ENCODE measurements around the gene LRP1B. TPM values are rescaled to one million over a fixed set of nuclear protein-coding genes. Genes with fewer than 3 reads are reported as not detected.

The LRP1B gene
- total and polyA plus RNA-seq, 2 of the 8 experiments (the other 6 are each of a cell fraction or from before 2014, with no cell fraction given), result 0.03 TPM; not detected in 1

DNA sequence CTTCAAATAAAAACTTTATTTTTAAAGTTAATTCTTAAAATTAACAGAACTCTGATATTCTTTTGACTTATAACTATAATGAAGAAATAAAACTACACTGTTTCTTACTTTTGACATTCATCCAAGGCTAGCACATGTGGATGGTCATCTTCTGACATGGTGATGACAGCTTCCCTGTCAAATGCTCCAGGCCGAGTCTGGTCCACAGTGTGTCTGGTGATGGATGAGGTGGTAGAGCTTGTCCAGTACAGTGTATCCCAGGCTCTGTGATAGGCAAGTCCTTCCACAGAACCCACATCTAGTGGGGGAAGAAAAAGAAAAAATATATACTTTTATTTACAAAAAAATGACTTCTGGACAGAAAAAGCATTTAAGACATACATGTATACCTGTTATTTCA lies 1529.5 kb downstream of the LRP1B start:
- no peak overlapping the region for H4K91ac ChIP-seq (replicated peaks; ENCODE audit: insufficient read length, low read length)
- H4K5ac ChIP-seq (ENCODE audit: insufficient read length, low read depth, low read length), result no peak overlapping the region
- H3K36me3 ChIP-seq (ENCODE audit: control insufficient read depth in 2 of 4, insufficient read depth in 4 of 4, low read length in 3 of 4), result no peaks in the 10 kb centered on the region
- no peak for DNase-seq (ENCODE audit: low read depth in 1 of 2, low spot score in 2 of 2)
- FAIRE-seq, result no peak
- H2BK120ac ChIP-seq (replicated peaks; ENCODE audit: low read depth, low read length), result no peak overlapping the region
- H3K4me3 ChIP-seq (ENCODE audit: extremely low read depth in 1 of 4, insufficient read depth in 2 of 4, low read depth in 3 of 4, low read length in 4 of 4), result no peak overlapping the region
- H3K79me2 ChIP-seq (ENCODE audit: control insufficient read depth in 1 of 2, insufficient read depth in 2 of 2, low read length in 2 of 2), result no peaks in the 10 kb centered on the region
- no peaks in the 10 kb centered on the region for H4K20me1 ChIP-seq (replicated peaks in 1 of 2; ENCODE audit: control insufficient read depth in 1 of 2, insufficient read depth in 2 of 2, low read length in 2 of 2)
- no peaks in the 10 kb centered on the region for H3K4me1 ChIP-seq (replicated peaks in 1 of 4; ENCODE audit: control insufficient read depth in 3 of 4, insufficient read depth in 4 of 4, low read length in 3 of 4)
- no peaks in the 10 kb centered on the region for H3K9me3 ChIP-seq (ENCODE audit: insufficient read depth in 2 of 2, low read depth in 1 of 2, low read length in 1 of 2)
- WGBS, 2 experiments (ENCODE audit: extremely low coverage in 1 of 2, insufficient coverage in 1 of 2, insufficient read length in 1 of 2, insufficient replicate concordance in 2 of 2, low coverage in 1 of 2, low lambda C conversion rate in 2 of 2, missing lambda C conversion rate in 1 of 2), result 100% methylated on average over 1 of the region's 1 CpG; no CpG with 5 or more reads in 1 of the 2 experiments
- H2AFZ ChIP-seq (ENCODE audit: low read length), result no peak overlapping the region
- no peak overlapping the region for H2BK12ac ChIP-seq (ENCODE audit: low read depth, low read length)
- no peak overlapping the region for H3K4ac ChIP-seq (replicated peaks; ENCODE audit: insufficient read length, low read depth, low read length)
- no peak overlapping the region for H3K9ac ChIP-seq (replicated peaks in 1 of 4; ENCODE audit: extremely low read depth in 1 of 4, low read depth in 3 of 4, low read length in 3 of 4)
- no peak overlapping the region for H3K27ac ChIP-seq (ENCODE audit: low read depth, low read length)
- H3K23me2 ChIP-seq (ENCODE audit: low read depth, low read length), result no peaks in the 10 kb centered on the region
- H3K79me1 ChIP-seq (ENCODE audit: low read depth, low read length), result no peaks in the 10 kb centered on the region
- no peak overlapping the region for H2BK5ac ChIP-seq (ENCODE audit: low read depth, low read length)
- H3K56ac ChIP-seq (replicated peaks; ENCODE audit: insufficient read length, low read depth, low read length), result no peak overlapping the region
- no peak overlapping the region for H3K23ac ChIP-seq (ENCODE audit: insufficient read length)
- no peak overlapping the region for H3K14ac ChIP-seq (ENCODE audit: insufficient read length)
- no peak overlapping the region for H2BK20ac ChIP-seq (ENCODE audit: low read length)
- H3K4me2 ChIP-seq (ENCODE audit: insufficient read depth in 1 of 2, low read depth in 2 of 2, low read length in 2 of 2), result no peak overlapping the region
- H4K8ac ChIP-seq (ENCODE audit: extremely low read depth, insufficient read depth, low read length), result no peak overlapping the region
- H2BK15ac ChIP-seq (ENCODE audit: low read length), result no peak overlapping the region
- H2AK5ac ChIP-seq (ENCODE audit: low read depth, low read length), result no peak overlapping the region
- CTCF ChIA-PET (ENCODE audit: partially characterized antibody), result interaction anchor here (0.7 to 1.7 kb wide), 2 partner anchors 15 to 272 kb away, joined by 3 to 6 read pairs; no protein-coding TSS in a partner anchor
- no peaks in the 10 kb centered on the region for H3K27me3 ChIP-seq (replicated peaks in 1 of 4; ENCODE audit: control insufficient read depth in 3 of 4, extremely low read depth in 1 of 4, insufficient read depth in 3 of 4, low read length in 3 of 4)
- POLR2A ChIA-PET (ENCODE audit: partially characterized antibody), result no interaction called here
- no peak overlapping the region for H3K18ac ChIP-seq (ENCODE audit: extremely low read depth, low read length)
- TF ChIP-seq SP1 (IDR thresholded peaks at IDR 0.05; ENCODE audit: low read depth, low read length) (no peak), PHF8 (conservative IDR thresholded peaks at IDR 0.05; ENCODE audit: low read depth, low read length) (no peak), SRF (IDR thresholded peaks at IDR 0.05; ENCODE audit: low read depth, low read length) (no peak), RBBP5 (IDR thresholded peaks at IDR 0.05; ENCODE audit: borderline replicate concordance, low read depth, low read length) (no peak), BACH1 (IDR thresholded peaks at IDR 0.05; ENCODE audit: low read length) (no peak), ASH2L (IDR thresholded peaks at IDR 0.05; ENCODE audit: low read length) (no peak), CHD1 (IDR thresholded peaks at IDR 0.05; ENCODE audit: low read depth, low read length) (no peak), BCL11A (IDR thresholded peaks at IDR 0.05; ENCODE audit: low read depth in 2 of 2, low read length in 2 of 2) (no peak), JUN (IDR thresholded peaks at IDR 0.05; ENCODE audit: low read depth, low read length) (no peak), SUZ12 (IDR thresholded peaks at IDR 0.05; ENCODE audit: low read length) (no peak), SIN3A (conservative IDR thresholded peaks at IDR 0.05 in 1 of 2, IDR thresholded peaks at IDR 0.05 in 1 of 2; ENCODE audit: low read depth in 1 of 2, low read length in 2 of 2) (no peak)
- TF ChIP-seq, protein P1, sequence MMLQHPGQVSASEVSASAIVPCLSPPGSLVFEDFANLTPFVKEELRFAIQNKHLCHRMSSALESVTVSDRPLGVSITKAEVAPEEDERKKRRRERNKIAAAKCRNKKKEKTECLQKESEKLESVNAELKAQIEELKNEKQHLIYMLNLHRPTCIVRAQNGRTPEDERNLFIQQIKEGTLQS (IDR thresholded peaks at IDR 0.05; ENCODE audit: insufficient read depth, low read depth, low read length), result no peak
- TF ChIP-seq, protein P2, sequence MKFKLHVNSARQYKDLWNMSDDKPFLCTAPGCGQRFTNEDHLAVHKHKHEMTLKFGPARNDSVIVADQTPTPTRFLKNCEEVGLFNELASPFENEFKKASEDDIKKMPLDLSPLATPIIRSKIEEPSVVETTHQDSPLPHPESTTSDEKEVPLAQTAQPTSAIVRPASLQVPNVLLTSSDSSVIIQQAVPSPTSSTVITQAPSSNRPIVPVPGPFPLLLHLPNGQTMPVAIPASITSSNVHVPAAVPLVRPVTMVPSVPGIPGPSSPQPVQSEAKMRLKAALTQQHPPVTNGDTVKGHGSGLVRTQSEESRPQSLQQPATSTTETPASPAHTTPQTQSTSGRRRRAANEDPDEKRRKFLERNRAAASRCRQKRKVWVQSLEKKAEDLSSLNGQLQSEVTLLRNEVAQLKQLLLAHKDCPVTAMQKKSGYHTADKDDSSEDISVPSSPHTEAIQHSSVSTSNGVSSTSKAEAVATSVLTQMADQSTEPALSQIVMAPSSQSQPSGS (IDR thresholded peaks at IDR 0.05; ENCODE audit: low read length), result no peak

Measured in H1 (cell line).